ENCODE results near the gene DYNC1I1. TPM values are rescaled to one million over a fixed set of nuclear protein-coding genes. Genes with fewer than 3 reads are reported as not detected.
A peak's percentile ranks its signal among the peaks of the same experiment; 100 is the strongest.

DYNC1I1 gene
- polyA plus RNA-seq, 1 donor from 2014 or later = not detected

DNA sequence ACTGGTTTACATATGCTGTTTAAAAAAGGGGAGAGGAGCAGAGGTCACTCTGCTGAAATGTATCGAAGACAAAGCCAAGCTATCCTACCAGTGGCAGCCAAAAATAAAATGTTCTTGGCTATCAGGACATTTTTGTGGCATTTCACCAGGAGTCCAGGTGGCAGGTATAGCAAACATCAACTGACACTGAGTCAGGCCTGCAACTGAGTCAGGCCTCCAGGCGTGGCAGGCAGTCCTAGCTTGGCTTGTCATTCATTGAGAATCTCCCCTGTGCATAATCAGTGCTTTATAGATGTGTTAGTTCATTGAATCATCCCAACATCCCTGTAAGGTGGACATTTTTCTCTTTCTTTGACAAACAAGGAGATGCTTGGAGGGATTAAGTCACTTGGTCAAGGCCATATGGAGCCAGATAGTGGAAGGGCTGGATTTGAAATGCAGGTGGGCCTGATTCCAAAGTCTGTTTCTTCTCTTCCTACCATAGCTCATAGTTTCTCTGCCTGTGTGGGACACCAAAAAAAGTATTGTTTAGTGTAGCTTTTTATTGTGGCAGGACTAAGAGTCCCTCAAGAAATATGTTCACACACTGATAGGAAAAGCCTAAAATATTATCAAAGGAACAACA is 4.3 kb downstream of the DYNC1I1 start:
- no peaks in the 10 kb centered on the region for H3K36me3 Mint-ChIP-seq
- no peaks in the 10 kb centered on the region for H3K9me3 Mint-ChIP-seq
- H3K27ac Mint-ChIP-seq = no peak overlapping the region
- no peak overlapping the region for H3K4me3 Mint-ChIP-seq
- H3K27me3 Mint-ChIP-seq = peaks cover 12% of the 10 kb centered on the region
- H3K4me1 Mint-ChIP-seq = peaks cover 2 to 3% (median 3%) of the 10 kb centered on the region in 3 donors

- peaks cover 6% of the 10 kb centered on the region for H3K27me3 Mint-ChIP-seq
- peaks cover under 1 to 3% (median under 1%) of the 10 kb centered on the region in 3 donors for H3K4me1 Mint-ChIP-seq
- H3K27ac Mint-ChIP-seq = no peak overlapping the region
- no peak overlapping the region for H3K4me3 Mint-ChIP-seq
- no peaks in the 10 kb centered on the region for H3K36me3 Mint-ChIP-seq
- peaks cover 0 to under 1% (median 0%) of the 10 kb centered on the region in 3 donors for H3K9me3 Mint-ChIP-seq
Observed at GRCh38 chr7:95777269-95777668, 4.9 kb downstream of the DYNC1I1 start.

- H3K27ac Mint-ChIP-seq = no peak overlapping the region
- peaks cover 1% of the 10 kb centered on the region for H3K36me3 Mint-ChIP-seq
- H3K4me1 Mint-ChIP-seq = no peaks in the 10 kb centered on the region
- peaks cover 0 to 5% (median 3%) of the 10 kb centered on the region in 3 donors for H3K9me3 Mint-ChIP-seq
- no peak overlapping the region for H3K4me3 Mint-ChIP-seq
- peaks cover 1% of the 10 kb centered on the region for H3K27me3 Mint-ChIP-seq
Observed at GRCh38 chr7:95780665-95781064, 8.3 kb downstream of the DYNC1I1 start.

DNA sequence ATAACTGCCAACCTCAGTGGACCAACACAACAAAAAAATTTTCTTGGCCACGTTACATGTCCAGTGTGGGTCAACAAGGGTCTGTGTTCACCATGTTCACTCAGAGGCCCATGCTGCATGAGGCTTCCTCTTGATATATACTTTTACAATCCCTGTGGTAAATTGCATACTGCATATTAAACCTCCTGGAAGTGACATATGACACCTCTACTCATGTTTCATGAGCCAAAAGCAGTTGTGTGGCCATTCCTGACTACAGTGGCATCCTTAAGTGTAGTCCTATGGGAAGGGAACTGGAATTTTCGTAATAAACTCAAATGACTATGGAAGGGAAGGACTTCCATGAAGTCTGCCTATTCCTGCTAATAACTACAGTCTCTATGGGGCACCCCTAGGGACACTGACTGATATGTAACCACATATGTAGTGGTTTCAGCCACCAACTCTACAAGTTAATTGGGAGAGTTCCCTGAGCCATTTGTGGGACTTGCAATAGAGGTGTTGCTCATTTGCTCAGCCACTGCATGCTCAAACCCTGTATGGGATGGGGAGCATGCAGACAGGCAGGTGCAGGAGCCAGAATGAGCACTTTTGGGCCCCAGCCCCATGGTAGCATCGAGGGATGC is 9.7 kb downstream of the DYNC1I1 start:
- Mint-ChIP-seq H3K4me1 (no peaks in the 10 kb centered on the region), H3K36me3 (peaks cover 1% of the 10 kb centered on the region), H3K9me3 (peaks cover 0 to 5% (median 3%) of the 10 kb centered on the region in 3 donors), H3K4me3 (no peak overlapping the region), H3K27me3 (peaks cover 1% of the 10 kb centered on the region), H3K27ac (no peak overlapping the region)

DNA sequence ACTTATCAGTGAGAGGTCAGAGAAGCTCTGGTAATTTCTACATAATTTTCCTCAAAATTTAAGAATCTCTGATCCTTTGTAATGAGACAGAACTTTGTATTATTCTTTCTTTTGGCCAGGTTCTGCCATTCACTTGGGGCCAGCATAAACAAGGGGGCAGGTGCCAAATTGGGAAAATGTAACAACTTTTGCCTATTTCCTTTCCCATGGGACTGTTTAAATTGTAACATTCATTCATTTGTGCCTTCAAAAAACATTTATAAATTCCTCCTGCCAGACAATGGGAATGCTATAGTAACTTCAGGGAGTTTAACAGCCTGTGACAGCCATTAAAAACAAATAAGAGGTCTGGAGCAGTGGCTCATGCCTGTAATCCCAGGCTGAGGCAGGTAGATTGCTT is 12.4 kb downstream of the DYNC1I1 start:
- no peak overlapping the region for H3K4me3 Mint-ChIP-seq
- H3K27ac Mint-ChIP-seq = no peak overlapping the region
- no peaks in the 10 kb centered on the region for H3K4me1 Mint-ChIP-seq
- H3K9me3 Mint-ChIP-seq = peaks cover 0 to 5% (median 3%) of the 10 kb centered on the region in 3 donors
- H3K36me3 Mint-ChIP-seq = peaks cover 1% of the 10 kb centered on the region
- peaks cover 3% of the 10 kb centered on the region for H3K27me3 Mint-ChIP-seq

- Mint-ChIP-seq H3K27ac (peak overlapping the region in 1 of 3 donors; percentile 16), H3K9me3 (peaks cover 0 to 3% (median 0%) of the 10 kb centered on the region in 3 donors), H3K27me3 (peaks cover 3% of the 10 kb centered on the region), H3K4me3 (no peak overlapping the region), H3K36me3 (peaks cover 1% of the 10 kb centered on the region), H3K4me1 (peaks cover 0 to 1% (median 0%) of the 10 kb centered on the region in 3 donors)
Observed at GRCh38 chr7:95788258-95788657, 15.9 kb downstream of the DYNC1I1 start.

GRCh38 chr7:95788884-95789283 is 16.5 kb downstream of the DYNC1I1 start:
- peaks cover 3% of the 10 kb centered on the region for H3K27me3 Mint-ChIP-seq
- H3K4me3 Mint-ChIP-seq = no peak overlapping the region
- no peaks in the 10 kb centered on the region for H3K36me3 Mint-ChIP-seq
- H3K27ac Mint-ChIP-seq = no peak overlapping the region
- H3K9me3 Mint-ChIP-seq = peaks cover 0 to 3% (median 0%) of the 10 kb centered on the region in 3 donors
- peaks cover 0 to 1% (median 0%) of the 10 kb centered on the region in 3 donors for H3K4me1 Mint-ChIP-seq

GRCh38 chr7:95793658-95794057 is 21.3 kb downstream of the DYNC1I1 start:
- H3K27ac Mint-ChIP-seq = no peak overlapping the region
- no peak overlapping the region for H3K4me3 Mint-ChIP-seq
- H3K4me1 Mint-ChIP-seq = peaks cover 0 to 1% (median 0%) of the 10 kb centered on the region in 3 donors
- H3K27me3 Mint-ChIP-seq = peaks cover 1% of the 10 kb centered on the region
- H3K9me3 Mint-ChIP-seq = peaks cover 0 to 3% (median 0%) of the 10 kb centered on the region in 3 donors
- no peaks in the 10 kb centered on the region for H3K36me3 Mint-ChIP-seq

GRCh38 chr7:95794917-95795515 is 22.7 kb downstream of the DYNC1I1 start:
- H3K4me1 Mint-ChIP-seq = peaks cover 0 to 1% (median 0%) of the 10 kb centered on the region in 3 donors
- H3K4me3 Mint-ChIP-seq = no peak overlapping the region
- peaks cover 0 to 3% (median 0%) of the 10 kb centered on the region in 3 donors for H3K9me3 Mint-ChIP-seq
- peaks cover 1% of the 10 kb centered on the region for H3K27me3 Mint-ChIP-seq
- no peaks in the 10 kb centered on the region for H3K36me3 Mint-ChIP-seq
- no peak overlapping the region for H3K27ac Mint-ChIP-seq

DNA sequence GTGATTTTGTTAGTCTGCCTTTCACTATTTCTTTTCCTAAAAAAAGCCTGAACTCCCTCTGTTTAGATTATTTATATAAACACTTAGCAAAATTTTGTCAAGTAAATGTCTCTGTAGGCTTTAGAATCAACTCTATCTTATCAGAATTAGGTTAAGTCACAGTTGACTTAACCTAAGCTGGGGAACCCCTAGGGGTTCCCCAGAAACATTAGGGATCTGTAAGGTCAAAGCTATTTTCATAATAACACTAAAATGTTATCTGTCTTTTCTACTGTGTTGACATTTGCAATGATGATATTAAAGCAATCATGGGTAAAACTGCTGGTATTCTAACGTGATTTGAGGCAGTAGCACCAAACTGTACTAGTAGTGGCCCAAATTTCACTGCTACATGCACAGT is 24.3 kb downstream of the DYNC1I1 start:
- Mint-ChIP-seq H3K36me3 (no peaks in the 10 kb centered on the region), H3K4me3 (no peak overlapping the region), H3K27ac (no peak overlapping the region), H3K4me1 (peaks cover 0 to 1% (median 0%) of the 10 kb centered on the region in 3 donors), H3K27me3 (no peaks in the 10 kb centered on the region), H3K9me3 (peaks cover 0 to 3% (median 2%) of the 10 kb centered on the region in 3 donors)

- Mint-ChIP-seq H3K9me3 (peaks cover 0 to 2% (median 0%) of the 10 kb centered on the region in 3 donors), H3K36me3 (no peaks in the 10 kb centered on the region), H3K4me3 (no peak overlapping the region), H3K27me3 (no peaks in the 10 kb centered on the region), H3K4me1 (no peaks in the 10 kb centered on the region), H3K27ac (no peak overlapping the region)
Observed at GRCh38 chr7:95798401-95798930, 26.1 kb downstream of the DYNC1I1 start.

GRCh38 chr7:95800787-95801186 is 28.4 kb downstream of the DYNC1I1 start:
- Mint-ChIP-seq H3K4me3 (no peak overlapping the region), H3K36me3 (no peaks in the 10 kb centered on the region), H3K27ac (no peak overlapping the region), H3K4me1 (no peaks in the 10 kb centered on the region), H3K9me3 (peaks cover 0 to 2% (median 0%) of the 10 kb centered on the region in 3 donors), H3K27me3 (no peaks in the 10 kb centered on the region)

DNA sequence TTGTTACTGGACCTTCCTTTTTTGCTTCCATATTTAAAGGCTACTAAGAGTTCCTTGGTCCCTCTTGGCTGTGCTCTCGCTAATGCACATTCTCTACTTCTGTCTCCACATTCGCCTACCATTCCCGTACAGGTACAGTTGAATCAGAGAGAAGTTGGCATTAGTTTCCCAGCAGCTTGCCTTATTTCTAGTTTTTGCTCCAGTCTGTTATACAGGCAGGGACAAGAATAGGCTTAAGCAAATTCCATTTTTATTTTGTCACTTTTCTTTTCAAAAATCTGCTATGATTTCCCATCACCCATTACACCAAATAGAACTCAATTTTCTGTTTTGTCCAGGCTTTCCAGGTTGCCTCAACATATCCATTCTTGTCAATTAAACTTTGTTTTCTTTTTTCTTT is 29.9 kb downstream of the DYNC1I1 start:
- peaks cover 0 to 2% (median 0%) of the 10 kb centered on the region in 3 donors for H3K9me3 Mint-ChIP-seq
- no peaks in the 10 kb centered on the region for H3K36me3 Mint-ChIP-seq
- no peaks in the 10 kb centered on the region for H3K4me1 Mint-ChIP-seq
- H3K4me3 Mint-ChIP-seq = no peak overlapping the region
- no peaks in the 10 kb centered on the region for H3K27me3 Mint-ChIP-seq
- peak overlapping the region in 1 of 3 donors; percentile 55 for H3K27ac Mint-ChIP-seq

GRCh38 chr7:95804052-95804451 is 31.7 kb downstream of the DYNC1I1 start:
- Mint-ChIP-seq H3K9me3 (peaks cover 0 to 2% (median 0%) of the 10 kb centered on the region in 3 donors), H3K4me1 (no peaks in the 10 kb centered on the region), H3K27me3 (peaks cover 1% of the 10 kb centered on the region), H3K4me3 (no peak overlapping the region), H3K27ac (no peak overlapping the region), H3K36me3 (no peaks in the 10 kb centered on the region)

GRCh38 chr7:95805909-95806308 is 33.6 kb downstream of the DYNC1I1 start:
- Mint-ChIP-seq H3K36me3 (no peaks in the 10 kb centered on the region), H3K9me3 (no peaks in the 10 kb centered on the region), H3K4me3 (no peak overlapping the region), H3K4me1 (no peaks in the 10 kb centered on the region), H3K27me3 (peaks cover 1% of the 10 kb centered on the region), H3K27ac (no peak overlapping the region)

Measured in IgD-negative memory B cell (primary cell).